GM18517 (cell line): ENCODE data around the gene ZFAND3.

Source experiments
- ATAC-seq: cut with Tn5 transposase; IDR thresholded peaks from one replicate; pipeline ENCODE4 v1.9.1; 2021; ENCODE audit warnings: mild to moderate bottlenecking, moderate library complexity; ENCODE audit not compliant: unreplicated experiment

Gene ZFAND3

DNA sequence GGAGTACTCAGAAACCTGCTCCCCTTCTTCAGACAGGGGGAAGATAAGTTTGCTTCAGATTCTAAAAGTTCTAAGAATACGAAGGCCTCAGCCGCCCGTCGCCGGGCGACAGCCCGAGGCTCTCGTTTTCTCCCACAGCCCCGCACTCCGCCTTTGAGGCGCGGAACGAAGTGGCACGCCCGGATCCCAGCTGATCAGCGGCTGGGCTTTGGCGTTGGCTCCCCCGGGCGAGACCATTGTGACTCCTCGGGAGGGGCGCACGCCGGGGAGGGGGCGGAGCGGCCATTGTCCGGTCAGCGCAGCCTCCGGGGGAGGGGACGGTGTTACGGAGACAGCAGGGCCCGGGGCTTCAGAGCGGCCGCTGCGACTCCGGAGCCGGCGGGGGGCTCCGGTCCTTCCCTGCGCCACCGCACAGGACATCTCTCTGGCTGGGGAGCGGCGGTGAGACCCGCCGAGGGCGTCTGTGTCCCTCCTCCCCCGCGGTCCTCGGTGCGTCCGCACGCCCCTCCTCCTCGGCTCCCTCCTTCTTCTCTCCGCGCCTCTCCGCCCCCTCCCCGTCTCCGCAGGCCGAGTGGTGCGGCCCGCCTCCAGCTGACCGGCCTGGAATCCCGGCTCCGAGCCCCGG lies at the start of gene ZFAND3:
ZFAND3 (plus strand) TSS at position 551 of the 625 bp plus-strand sequence. CDS start 219 bp downstream, outside the sequence.
- ATAC-seq = peak; percentile 82

DNA sequence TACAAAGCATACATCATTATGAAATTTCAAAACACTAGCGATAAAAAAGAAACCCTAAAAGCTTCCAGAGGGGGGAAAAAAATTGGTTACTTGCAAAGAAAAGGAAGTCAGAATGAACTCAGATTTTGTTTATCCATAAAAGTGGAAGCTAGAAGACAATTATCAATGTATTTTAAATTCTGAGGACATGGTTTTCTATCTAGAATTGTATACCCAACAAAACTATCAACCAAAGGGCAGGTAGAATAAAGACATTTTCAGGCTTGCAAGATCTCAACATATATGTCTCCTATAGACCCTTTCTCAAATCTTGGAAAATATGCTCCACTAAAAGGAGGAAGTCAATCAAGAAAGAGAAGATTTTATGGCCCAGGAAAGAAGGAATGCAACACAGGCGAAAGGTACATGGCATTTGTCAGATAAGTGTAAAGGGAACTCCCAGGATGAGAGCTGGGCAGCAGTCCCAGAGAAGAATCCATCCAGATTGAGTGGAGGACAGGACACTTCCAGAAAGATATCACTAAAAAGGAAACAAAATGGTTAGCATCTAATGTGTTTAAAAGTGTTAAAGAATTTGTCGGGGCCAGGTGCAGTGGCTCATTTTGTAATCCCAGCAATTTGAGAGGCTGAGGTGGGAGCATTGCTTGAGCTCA lies 45.4 kb upstream of the ZFAND3 start:
- ATAC-seq = no peak

- ATAC-seq = no peak
These were observed 43.0 kb upstream of the ZFAND3 start for GRCh38 chr6:37776566-37776965.

DNA sequence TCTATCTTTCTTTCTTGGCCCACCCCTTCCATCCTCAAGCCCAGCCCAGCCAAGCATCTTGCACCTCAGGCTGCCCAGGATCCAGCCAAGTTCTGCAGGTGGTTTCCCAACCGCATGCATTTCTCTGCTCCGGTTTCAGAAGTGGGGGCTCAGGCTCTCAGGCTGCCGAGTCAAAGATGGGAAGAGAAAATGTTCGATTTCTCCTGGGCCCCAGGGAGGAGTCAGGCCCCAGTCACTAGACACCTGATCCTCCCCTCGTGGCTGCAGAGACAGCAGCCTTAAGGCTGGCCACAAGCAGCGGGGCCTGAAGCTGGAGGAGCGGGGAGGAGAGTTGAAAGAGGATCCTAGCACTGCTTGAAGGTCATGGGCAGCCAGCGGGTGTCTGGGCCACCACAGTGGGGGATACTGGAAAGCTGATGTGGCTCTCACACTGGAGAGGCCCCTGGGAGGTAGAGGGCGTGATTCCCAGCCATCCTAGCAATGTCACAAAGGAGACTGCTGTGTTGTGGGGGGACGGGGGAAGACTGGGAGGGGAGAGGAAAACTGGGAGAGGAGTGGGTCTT lies 42.2 kb upstream of the ZFAND3 start:
- ATAC-seq = no peak

- no peak for ATAC-seq
These were observed 40.3 kb upstream of the ZFAND3 start for GRCh38 chr6:37779111-37779800.

DNA sequence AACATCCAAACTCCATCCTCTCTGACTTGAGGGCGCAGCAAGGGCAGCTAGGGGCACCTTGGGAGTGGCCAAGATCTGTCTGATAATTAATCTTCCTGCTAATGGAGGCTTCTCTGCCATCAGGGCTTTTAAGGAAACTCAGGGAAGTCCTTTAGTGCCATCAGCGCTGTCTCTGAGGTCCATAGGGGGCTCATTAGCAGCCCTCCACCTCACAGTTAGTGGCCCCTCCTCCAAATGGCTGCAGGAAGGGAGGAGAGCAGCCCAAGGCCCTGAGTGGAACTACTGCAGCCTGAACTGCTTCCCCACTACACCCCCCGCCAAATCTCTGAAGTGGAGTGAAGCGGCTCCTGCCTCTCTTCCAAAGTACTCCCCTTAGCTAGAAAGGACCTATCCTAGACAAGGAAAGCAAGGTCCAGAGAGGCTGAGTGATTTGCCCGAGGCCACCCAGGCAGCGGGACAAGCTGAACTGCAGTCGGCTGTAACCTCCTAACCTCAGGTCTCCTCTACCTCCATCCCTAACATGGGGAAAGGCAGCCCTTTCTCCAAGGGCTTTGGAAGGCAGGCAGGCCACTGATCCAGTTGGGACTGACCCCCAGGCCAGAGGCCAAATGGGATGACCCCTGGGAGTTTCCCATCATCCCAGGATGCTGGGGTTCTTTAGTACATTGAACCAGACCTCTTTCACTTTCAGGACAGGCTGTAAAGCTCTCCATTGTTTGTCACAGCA lies 39.5 kb upstream of the ZFAND3 start:
- ATAC-seq = no peak

GRCh38 chr6:37781788-37782187 lies 37.7 kb upstream of the ZFAND3 start:
- no peak for ATAC-seq

- no peak for ATAC-seq
These were observed 36.3 kb upstream of the ZFAND3 start for GRCh38 chr6:37783025-37783855.

- ATAC-seq = no peak
These were observed 35.5 kb upstream of the ZFAND3 start for GRCh38 chr6:37783856-37784584.

DNA sequence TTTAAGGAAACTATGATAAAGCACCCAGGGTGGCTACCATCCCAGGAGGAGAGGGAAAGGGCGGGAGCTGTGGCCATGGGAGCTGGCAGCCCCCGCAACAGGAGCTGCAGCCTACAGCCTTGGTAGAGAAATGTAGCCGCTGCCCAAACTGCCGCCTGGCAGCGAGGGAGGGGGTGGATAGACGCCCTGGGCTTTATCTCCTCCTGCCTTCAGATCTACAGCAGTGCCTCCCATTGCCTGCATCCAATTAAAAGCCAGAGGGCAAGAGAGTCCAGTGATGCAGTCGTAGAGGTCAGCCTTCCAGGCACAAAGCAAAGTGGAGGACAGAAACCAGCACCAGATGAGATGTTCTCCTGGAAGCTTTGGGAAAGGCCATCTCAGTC lies 35.0 kb upstream of the ZFAND3 start:
- ATAC-seq = no peak

DNA sequence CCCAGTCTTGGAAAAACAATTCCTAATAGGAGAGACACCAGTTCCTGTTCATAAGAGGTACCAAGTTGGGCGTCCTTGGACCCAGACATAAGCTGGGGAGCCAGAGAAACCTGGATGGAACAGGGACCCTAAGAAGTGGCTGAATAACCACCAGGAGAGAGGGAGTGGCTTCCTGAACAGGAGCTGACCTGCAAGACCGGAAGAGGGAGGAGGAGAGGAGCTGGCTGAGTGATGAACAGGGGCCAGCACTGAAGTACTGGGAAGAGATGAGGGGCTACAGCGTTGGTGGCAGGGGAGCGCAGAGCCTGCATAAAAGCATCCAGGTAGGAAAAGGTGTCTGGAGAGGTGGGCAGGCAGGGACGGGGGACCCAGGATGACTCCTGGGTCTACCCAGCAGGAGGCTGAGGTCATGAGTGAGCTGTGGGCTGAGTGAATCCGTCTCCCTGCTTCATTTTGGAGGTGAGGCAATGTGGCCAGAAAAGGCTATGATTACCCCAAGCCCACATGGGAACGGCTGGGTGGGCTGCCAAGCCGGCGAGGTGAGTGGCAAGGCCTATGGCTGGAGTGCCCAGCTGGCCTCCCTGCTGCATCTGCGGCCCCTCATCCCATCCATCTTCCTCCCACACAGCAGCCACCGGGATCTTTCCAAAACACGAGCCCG lies 34.4 kb upstream of the ZFAND3 start:
- no peak for ATAC-seq

DNA sequence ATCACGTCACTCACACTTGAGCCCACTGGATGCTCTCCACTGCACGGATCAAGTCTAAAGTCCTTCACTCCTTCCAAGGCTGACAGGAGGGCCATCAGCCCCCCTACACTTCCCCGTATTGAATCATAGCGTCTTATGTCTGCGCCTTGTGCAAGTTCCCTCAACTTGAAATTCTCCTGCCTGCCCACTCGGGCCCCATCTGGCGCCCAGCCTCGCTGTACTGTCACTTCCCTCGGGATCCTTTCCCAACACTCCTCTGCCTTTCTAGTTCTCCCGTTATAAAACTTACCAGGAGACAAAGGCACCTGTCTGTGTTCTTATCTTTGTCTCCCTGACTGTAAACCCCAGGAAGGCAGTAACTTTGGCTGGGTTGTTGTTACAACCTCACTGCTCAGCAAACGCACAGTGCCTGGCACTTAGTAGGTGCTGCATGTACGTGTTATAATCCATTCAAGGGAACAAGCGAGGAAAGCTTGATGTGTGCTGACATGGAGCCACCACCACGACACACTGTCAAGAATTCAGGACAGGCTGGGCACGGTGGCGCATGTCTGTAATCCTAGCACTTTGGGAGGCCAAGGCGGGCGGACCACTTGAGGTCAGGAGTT lies 33.8 kb upstream of the ZFAND3 start:
- ATAC-seq = no peak

DNA sequence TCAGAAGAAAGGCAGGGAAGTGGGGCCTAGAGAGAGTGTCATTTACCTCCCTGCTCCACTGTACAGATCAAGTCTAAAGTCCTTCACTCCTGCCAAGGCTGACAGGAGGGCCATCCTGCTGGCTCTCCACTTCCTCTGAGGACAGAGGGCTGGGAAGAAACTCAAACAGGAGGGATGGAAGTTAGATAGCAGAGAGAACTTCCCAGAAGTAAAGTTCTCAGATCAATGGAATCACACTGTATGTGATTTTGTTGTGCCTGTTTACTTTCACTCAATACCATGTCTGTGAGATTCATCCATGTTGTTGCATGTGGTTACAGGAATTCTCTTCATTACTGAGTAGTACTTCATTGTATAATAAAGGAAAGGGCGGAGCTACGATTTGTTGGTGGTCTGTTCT lies 32.3 kb upstream of the ZFAND3 start:
- no peak for ATAC-seq

DNA sequence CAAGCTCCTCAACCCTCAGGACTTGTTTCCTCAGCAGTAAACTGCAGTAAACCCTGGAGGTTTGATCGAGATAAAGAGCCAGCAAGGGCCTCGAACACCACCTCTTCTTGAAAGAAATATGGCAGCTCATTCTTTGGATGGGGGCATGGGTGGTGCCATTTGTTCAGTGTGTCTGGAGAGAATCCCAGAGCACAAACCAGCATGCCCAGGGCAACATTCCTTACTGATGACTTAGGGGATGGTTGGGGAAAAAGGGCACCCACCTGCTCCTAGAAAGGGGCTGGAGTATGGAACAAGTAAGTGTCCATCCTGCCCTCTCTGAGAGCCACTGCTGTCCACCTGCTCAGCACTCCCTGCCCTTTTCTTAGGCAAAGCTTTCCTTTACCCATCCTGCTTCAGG lies 31.3 kb upstream of the ZFAND3 start:
- ATAC-seq = no peak

DNA sequence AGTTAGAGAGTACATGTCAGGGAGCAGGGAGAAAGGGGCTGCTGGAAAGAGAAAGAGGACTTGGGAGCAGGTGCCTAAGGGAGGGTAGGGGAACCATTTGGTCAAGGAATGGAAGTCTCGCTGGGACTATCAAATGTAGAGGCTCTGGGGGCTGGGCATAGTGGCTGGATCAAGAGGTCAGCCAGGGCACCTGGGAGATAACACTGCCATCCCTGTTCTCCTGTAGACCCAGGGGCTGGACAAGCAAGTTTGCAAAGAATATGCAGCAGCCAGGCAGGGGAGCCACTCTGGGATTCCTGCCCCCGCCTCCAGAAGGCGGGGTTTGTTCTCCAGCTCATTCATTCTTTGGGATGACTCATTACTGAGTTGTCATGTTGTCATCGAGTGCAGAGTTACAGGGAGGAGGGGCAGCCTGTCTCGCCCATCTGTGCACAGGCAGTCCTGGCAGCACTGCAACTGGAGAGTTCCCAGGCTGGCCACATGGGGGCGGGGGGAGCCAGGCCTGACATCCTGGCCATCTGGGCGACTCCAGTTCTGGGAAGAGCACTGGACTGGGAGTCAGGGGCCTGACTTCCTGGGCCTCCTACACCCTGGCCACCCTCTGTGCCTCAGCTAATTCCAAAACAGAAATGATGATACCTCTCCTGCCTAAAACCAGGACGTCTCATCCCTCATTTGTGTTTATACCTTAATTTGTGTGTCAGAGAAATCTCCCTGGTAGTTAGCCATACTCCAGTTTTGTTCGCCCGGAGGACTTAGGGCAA lies 28.2 kb upstream of the ZFAND3 start:
- peak; percentile 82 for ATAC-seq

DNA sequence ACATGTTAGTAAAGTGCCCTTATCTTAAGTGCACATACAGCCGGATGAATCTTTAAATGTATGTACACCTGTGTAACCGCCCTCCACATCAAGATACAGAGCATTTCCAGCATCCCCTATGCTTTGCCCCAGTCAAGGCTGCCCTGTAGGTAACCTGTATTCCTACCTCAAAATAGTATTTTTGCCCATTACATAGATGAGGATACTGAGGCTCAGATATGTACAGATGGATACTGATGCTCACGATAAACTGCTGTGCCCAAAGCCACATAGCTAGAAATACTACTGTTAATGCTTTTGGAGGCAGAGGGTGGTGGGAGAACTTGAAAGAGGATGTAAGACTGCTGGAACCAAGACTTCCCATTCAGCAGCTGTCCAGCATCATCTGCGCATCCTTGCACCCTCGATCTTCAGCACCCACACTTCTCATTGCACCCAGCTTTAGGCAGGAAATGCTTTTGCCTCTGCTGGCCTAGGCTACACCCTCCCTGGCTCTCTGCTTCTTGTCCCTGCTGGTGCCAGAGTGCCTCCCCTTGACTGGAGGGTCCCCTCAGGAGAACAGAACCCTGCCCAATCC lies 27.0 kb upstream of the ZFAND3 start:
- no peak for ATAC-seq

GRCh38 chr6:37793067-37793466 lies 26.5 kb upstream of the ZFAND3 start:
- no peak for ATAC-seq

- ATAC-seq = no peak
These were observed 24.7 kb upstream of the ZFAND3 start for GRCh38 chr6:37794825-37795224.
